HG03097 (cell line): ENCODE data around the gene ZSCAN5A.
"Not testable (repeated sequence)": the region's sequence is repeated elsewhere in the genome, so short reads cannot be mapped to it uniquely, and the experiment has no call there.

Experiments
- ATAC-seq: cut with Tn5 transposase; IDR thresholded peaks from one replicate; pipeline ENCODE4 v1.9.1; 2021; ENCODE audit not compliant: unreplicated experiment, low FRiP score

Gene ZSCAN5A

GRCh38 chr19:56315077-56315828, 614 bp upstream of the ZSCAN5A start:
- peak; percentile 81 for ATAC-seq

DNA sequence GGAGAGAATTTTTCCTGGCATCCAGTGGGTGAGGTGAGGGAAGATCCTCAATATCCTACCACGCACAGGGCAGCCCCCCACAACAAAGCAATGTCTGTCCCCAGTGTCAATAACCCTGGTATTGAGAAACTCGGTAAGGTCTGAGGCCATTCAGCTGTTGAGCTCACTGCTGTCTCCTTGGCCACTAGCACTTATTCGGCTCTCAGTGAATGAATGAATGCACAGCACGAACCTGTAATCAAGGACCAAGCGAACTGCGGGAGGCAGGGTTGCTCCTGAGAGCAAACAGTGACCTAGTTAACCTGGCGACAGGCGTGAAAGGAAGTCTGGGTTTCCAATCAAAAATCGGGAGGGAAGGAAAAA, 640 bp downstream of the ZSCAN5A start:
- no peak for ATAC-seq

GRCh38 chr19:56312787-56313657, 1.6 kb downstream of the ZSCAN5A start:
- ATAC-seq: no peak

DNA sequence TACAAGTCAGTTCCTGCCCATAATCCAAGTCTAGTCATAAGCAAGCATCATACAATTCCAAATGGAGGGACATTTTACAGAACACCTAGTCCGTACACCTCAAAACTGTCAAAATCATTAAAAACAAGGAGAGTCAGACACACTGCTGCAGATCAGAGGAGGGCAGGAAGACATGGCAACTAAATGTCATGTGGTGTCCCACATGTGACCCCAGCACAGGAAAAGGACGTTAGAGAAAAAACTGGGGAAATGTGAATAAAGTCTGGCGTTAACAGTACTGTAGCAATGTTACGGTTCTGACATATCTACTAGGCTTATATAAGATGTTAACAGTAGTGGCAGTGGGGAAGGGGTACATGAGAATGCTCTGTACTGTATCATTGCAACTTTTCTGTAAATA, 2.3 kb downstream of the ZSCAN5A start:
- no peak for ATAC-seq

GRCh38 chr19:56310462-56310861, 4.2 kb downstream of the ZSCAN5A start:
- ATAC-seq: no peak

- no peak for ATAC-seq
Observed at GRCh38 chr19:56309511-56310185, 5.0 kb downstream of the ZSCAN5A start.

DNA sequence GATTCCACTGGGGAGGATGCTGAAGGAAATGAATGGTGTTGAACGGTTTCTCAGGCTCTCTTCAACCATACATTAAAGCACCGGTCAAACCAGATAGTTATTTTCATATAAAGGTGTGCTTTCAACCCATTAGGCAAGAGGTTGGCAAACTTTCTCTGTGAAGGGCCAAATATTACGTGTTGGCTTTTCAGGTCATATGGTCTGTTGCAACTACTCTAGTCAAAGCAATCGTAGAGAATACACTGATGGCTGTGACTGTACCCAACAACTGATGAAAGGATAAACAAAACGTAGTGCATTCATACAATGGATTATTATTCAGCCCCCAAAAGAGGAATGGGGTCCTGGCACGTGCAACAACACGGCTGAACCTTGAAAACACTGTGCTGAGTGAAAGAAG, 5.8 kb downstream of the ZSCAN5A start:
- no peak for ATAC-seq

- not testable (repeated sequence) for ATAC-seq
Observed at GRCh38 chr19:56307062-56307461, 7.6 kb downstream of the ZSCAN5A start.

GRCh38 chr19:56306016-56306415, 8.6 kb downstream of the ZSCAN5A start:
- ATAC-seq: no peak

GRCh38 chr19:56304243-56304642, 10.4 kb downstream of the ZSCAN5A start:
- ATAC-seq: no peak

- ATAC-seq: no peak
Observed at GRCh38 chr19:56301886-56302620, 12.6 kb downstream of the ZSCAN5A start.

- ATAC-seq: no peak
Observed at GRCh38 chr19:56301155-56301554, 13.5 kb downstream of the ZSCAN5A start.

GRCh38 chr19:56299688-56300087, 15.0 kb downstream of the ZSCAN5A start:
- no peak for ATAC-seq

DNA sequence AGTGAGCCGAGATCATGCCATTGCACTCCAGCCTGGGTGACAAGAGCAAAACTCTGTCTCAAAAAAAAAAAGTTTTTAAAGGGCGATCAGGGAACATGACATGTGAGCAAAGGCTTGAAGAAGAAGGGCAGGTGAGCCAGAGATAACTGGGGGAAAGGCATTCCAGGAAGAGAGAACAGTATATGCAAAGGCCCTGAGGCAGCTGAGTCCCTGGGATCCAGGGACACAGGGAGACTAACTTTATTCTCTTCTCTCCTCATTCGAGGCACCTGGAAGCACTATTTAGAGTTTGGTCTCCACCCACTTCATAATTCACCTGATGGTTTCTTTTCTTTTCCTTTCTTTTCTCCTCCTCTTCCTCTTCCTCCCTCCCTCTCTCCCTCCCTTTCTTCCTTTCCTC, 17.6 kb downstream of the ZSCAN5A start:
- ATAC-seq: no peak

- ATAC-seq: no peak
Observed at GRCh38 chr19:56295531-56296455, 18.8 kb downstream of the ZSCAN5A start.

GRCh38 chr19:56294549-56294948, 20.1 kb downstream of the ZSCAN5A start:
- no peak for ATAC-seq

GRCh38 chr19:56291867-56292266, 22.8 kb downstream of the ZSCAN5A start:
- ATAC-seq: no peak

GRCh38 chr19:56290104-56290503, 24.5 kb downstream of the ZSCAN5A start:
- ATAC-seq: no peak

GRCh38 chr19:56284746-56285145, 29.9 kb downstream of the ZSCAN5A start:
- no peak for ATAC-seq

GRCh38 chr19:56282809-56283208, 31.8 kb downstream of the ZSCAN5A start:
- no peak for ATAC-seq
